Stimulated activated CD8-positive, alpha-beta memory T cell treated with anti-CD3 and anti-CD28 coated beads, Interleukin-12 subunit alpha, Interleukin-12 subunit beta, amount 100 ng/mL, for 24 hours (primary cell): Measurements from ENCODE around the gene S1PR1.
"Not testable (repeated sequence)": the region's sequence is repeated elsewhere in the genome, so short reads cannot be mapped to it uniquely, and the experiment has no call there.

Experiments used
- DNase-seq: peaks from one replicate; pipeline ENCODE4 v3.0.0-alpha.2; 2020; ENCODE audit errors: extremely low read depth

The S1PR1 gene

DNA sequence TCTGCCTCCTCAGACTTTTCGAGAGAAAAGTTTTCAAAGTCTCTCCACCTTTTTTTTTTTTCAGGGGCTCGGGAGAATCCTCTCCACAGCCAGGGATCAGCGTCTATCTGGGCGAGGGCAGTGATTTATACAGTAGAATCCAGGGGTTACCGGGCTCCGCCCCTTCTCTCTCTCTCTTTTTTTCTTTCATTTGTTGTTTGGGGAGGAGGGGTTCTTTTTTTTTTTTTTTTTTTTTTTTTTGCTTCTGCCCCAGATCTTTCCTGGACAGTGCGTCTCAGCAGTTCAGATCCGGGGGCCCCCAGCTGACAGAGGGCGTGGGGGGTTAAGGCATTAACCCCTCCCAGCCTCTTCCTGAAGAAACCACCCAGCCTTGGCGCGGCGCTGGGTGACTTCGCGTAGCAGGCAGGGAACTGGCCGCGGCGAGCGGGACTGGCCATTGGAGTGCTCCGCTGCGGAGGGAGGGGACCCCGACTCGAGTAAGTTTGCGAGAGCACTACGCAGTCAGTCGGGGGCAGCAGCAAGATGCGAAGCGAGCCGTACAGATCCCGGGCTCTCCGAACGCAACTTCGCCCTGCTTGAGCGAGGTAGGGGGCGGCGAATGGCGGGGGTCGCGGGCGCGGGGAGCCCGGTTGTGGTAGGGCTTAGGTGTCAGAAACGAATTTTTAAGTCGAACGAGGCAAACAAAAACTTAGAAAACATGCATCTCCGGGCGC, at the start of gene S1PR1:
Gene S1PR1 (plus strand): TSS at position 504 of the 713 bp plus-strand sequence. CDS start 1,966 bp downstream, outside the sequence.
- DNase-seq = no peak

DNA sequence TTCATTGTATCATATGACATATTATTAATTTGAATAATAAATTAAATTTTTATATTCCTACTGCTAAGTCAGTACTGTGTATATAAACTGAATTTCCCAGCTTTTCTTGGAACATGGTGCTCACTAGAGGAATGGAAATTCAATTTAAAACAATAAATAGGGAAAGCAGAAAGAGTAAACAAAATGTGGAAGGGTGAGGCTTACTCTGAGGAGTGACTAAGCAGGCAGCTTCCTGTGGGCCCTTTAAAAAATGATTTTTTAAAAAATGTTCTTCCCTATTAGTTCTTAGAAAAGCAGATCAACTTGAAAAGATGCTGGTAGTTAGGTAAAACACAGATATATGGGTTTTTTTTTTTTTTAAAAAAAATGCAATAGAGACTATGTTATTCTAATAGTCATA, 49.5 kb upstream of the S1PR1 start:
- DNase-seq = no peak

DNA sequence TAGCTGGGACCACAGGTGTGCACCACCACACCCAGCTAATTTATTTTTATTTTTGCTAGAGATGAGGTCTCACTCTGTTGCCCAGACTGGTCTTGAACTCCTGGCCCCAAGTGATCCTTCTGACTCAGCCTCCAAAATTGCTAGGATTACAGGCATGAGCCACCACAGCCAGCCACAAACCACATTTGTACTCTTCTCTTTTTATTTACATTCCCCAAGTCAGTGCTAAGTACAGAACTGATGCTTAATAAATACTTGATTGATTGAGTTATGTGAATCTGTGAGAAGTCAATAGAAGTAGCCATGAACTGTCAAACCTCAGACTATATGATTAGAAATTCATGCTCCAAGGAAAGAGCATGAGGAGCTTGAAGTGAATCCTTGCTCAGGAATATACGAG, 48.5 kb upstream of the S1PR1 start:
- no peak for DNase-seq

DNA sequence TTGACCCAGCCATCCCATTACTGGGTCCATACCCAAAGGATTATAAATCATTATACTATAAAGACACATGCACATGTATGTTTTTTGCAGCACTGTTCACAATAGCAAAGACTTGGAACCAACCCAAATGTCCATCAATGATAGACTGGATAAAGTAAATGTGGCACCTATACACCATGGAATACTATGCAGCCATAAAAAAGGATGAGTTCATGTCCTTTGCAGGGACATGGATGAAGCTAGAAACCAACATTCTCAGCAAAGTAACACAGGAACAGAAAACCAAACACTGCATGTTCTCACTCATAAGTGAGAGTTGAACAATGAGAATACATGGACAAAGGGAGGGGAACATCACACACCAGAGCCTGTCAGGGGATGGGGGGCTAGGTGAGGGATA, 47.9 kb upstream of the S1PR1 start:
- DNase-seq = not testable (repeated sequence)

DNA sequence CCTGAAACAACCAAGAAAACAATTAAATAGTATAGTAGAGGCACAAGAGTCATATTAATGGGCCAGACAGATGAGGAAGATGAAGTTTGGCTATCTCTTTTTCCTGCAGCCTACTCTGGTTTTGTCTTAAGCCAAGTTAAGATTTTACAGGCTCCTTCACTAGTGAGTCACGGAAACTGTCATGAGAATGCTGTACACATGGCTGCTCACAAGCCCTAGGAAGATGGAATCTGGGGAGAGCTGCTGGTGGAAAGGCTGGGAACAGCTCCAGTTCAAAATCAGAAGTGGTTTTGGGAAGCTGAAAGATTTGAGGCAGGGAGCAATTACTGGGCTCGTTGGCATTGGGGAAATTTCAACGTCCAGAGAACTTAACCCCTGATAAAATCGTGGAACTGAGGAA, 46.4 kb upstream of the S1PR1 start:
- DNase-seq = no peak

DNA sequence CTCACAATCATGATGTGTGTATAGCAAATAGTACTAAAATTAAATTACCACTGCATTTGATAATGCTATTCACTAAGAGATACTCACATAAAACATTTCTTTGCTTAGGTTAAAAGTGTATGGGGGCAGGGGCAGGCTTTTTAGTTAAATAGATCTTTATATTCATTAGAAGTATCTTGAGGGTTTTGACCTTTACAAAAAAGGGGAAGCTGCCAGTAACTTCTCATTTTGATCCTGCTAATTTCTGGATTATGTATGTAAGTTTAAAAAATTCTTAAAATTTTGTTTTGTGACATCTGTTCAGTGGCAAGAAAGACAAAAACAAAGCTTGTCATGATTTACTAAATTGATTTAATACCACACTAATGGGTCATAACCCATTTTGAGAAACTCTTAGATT, 45.8 kb upstream of the S1PR1 start:
- no peak for DNase-seq

DNA sequence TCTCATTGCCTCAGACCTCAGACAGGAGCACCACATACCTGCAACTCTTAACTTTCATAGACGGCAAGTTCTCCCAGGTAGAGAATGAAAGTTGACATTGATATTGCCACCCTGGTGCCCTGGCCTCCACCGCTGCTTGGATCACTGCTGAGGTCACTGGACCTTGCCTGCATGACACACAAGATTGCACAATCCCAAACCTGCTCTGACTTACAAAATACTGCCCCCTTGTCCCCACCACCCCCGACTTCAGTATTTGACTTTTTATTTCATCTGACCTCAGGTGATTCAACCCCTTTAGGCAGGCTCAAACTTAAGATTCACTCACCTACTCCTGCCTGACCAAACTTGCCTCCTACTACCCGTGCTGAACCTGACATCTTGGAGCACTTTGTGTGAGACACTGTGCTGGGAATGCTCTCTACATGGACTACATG, 43.1 kb upstream of the S1PR1 start:
- DNase-seq = no peak

DNA sequence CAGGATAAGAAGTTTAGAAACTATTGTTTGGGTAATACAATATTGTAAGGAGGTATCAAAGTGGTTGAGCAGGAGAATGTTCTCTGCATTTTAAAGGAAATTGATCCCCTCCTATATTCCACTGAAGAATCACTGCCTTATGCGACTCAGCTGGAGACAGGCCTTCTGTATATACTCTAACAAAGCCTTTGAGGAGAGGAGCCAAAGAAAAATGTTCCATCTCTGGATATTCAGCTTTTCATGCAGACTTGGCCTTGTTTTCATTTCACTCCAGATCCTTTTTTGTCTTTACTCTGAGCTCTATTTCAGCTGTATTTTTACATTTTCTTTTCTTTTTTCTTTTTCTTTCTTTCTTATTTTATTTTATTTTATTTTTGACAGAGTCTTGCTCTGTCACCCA, 42.1 kb upstream of the S1PR1 start:
- DNase-seq = no peak

DNA sequence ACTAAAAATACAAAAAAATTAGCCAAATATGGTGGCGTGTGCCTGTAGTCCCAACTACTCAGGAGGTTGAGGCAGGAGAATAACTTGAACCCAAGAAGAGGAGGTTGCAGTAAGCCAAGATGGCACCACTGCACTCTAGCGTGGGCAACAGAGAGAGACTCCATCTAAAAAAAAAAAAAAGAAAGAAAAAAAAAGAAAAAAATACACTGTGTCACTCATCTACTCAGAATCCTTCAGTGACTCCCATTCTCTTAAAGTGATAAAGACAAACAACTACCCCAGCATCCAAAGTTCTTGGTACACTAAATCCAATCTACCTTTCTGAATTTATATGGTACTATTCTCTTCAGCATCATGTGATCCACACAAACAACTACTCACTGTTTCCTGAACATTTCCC, 40.2 kb upstream of the S1PR1 start:
- no peak for DNase-seq

DNA sequence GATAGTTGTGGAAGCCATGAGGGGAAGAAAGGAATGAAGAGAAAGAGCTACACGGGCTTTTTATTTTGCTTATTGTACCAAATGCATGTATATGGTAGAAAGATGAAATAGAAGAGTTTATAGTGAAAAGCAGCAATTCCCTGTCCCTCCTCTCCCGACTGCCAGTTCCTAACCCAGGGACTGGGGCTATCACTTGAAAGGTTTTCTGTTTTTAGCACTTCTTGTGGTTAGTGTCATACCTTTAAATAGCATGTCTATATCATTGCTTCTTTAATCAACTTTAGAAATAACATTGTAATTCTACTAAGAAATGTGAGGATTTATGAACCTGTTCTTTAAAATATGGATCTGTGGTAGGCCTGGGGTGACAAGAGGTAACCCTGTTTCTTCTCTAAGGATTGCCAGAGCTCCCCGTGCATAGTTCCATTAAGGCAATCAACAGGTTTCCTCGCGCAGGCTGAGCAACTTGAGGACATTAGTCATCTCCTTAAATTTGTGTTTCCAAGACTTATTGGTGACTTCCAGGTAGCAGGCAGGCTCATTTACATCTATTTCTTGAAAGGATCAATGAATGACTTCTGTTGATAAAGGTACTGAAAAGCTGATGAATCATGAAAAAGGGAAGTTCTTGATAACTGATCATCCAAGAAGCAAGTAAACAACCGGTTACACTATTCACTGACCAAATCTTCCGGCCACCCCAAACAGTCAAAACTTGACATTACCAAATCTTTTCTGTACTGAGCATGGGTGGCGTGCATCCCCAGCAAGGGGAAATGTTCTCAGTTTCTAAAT, 37.8 kb upstream of the S1PR1 start:
- no peak for DNase-seq

DNA sequence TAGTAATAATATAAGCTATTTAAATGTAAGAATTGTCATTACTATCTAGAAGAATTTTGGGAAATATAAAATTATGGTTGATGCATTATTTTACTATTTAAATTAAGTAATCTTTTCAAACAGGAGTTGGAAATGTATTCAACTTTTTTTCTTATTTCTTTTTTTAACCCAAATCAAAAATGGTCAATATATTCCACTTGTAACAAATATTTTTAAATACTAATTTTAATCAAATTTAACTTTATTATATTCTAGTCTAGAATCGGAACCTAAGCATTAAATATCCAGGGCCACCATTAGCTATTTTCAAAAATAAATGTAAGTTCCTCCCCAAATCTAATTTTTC, 37.2 kb upstream of the S1PR1 start:
- DNase-seq = no peak

DNA sequence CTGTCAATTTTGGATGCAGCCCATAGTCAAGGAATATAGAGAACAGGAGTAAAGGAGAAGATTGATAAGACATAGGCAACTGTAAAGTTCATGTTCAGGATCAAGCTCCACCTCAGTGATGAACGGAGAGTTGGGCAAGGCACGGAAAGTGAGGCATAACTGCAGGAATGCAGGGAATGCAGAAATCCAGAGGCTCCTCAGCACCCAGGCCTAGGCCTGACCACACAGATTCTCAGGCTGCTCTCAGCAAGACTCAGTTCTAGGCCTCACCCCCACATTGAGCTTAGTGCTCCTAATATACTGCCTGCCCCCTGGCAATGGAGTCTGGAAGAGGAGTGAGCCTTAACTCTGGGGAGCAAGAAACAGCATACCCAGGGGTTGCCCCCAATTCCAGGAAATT, 36.3 kb upstream of the S1PR1 start:
- no peak for DNase-seq

DNA sequence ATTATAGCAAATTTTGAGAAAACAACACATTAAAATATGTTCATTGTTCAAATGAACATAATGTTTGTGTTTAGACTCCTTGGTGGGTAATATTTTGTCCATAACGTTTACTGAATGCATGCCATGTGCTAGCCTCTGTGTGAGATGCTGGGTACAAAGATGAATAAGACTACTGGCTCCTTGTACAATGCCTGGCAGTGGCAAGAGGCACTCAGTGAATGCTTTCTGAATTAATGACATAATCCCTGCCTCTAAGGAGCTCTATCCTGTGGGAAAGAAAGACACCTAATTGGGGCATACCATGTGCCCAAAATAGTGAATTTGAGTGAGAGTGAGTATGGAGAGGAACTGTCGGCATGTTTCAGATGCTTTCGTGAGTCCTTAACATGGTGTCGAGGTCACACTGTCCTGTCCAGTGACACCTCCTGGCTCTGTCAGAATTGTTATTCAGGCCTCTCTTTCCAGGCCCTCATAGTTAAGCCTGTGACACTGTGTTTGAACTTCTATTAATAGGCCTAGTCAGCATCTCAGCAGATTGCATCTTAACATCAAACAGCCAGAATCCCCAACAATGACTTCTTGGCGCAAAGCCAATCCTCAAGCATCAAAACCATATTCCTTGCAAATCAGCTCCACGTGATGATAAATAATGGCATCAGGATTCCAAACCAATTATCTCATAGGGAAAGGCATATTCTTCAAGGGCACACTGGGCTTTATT, 32.8 kb upstream of the S1PR1 start:
- no peak for DNase-seq

DNA sequence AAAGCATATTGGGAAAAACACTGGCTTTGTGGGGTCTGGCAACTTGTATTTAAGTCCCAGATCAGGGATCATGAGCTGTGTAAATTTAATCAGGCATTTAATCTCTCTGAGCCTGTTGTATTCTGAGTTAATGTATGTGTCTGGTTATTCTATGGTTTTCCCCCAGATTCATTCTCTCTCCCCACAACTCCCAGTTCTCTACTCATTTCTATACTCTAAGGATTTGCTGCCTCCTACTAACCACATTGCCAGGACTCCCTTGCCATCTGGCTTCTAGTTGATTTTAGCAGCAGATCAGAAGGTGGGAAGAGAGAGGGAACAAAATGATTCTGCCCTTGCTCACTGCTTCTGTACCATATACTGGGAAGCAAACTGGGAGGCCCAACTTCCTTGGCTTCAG, 31.4 kb upstream of the S1PR1 start:
- DNase-seq = no peak

DNA sequence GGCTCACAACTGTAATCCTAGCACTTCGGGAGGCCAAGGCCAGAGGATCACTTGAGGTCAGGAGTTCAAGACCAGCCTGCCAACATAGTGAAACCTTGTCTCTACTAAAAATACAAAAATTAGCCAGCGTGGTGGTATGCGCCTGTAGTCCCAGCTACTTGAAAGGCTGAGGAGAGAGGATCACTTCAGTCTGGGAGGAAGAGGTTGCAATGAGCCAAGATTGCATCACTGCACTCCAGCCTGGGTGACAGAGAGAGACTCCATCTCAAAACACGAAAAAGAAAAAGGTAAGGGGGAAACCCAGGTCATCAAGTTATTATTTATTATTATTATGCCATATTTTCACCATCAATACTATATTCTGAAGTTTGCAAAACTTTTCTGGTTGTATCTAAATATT, 30.7 kb upstream of the S1PR1 start:
- not testable (repeated sequence) for DNase-seq

DNA sequence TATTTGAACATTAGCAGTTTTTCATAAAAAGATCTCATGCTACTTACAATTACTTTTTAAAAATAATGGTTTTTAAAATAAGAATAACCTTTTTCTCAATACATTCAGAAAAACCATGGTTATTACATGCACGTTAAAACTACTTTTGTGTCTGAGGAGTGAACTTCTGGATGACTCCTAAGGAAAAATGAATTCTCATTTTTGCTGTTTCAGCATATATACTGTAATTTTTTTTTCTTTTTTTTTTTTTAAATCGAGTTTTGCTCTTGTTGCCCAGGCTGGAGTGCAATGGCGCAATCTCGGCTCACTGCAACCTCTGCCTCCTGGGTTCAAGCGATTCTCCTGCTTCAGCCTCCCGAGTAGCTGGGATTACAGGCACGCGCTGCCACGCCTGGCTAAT, 29.5 kb upstream of the S1PR1 start:
- DNase-seq = not testable (repeated sequence)

DNA sequence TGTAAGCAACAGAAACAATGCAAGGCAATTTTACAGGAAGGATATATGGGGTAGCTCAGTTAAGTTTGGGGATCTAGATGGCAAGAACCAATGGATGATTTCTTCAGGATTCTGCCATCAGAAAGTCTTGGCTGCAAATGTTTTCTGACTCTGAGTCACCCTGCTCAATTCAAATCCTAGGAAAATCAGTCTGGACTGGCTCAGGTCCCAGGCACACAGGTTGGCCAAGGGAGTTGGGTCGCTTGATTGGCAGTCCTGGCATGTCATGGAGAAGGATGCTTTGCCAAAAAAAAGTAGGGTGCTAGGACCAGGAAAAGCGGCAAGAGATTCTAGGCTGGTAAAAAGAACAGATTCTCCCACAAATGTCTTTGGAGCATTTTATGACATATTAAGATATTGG, 28.9 kb upstream of the S1PR1 start:
- no peak for DNase-seq

DNA sequence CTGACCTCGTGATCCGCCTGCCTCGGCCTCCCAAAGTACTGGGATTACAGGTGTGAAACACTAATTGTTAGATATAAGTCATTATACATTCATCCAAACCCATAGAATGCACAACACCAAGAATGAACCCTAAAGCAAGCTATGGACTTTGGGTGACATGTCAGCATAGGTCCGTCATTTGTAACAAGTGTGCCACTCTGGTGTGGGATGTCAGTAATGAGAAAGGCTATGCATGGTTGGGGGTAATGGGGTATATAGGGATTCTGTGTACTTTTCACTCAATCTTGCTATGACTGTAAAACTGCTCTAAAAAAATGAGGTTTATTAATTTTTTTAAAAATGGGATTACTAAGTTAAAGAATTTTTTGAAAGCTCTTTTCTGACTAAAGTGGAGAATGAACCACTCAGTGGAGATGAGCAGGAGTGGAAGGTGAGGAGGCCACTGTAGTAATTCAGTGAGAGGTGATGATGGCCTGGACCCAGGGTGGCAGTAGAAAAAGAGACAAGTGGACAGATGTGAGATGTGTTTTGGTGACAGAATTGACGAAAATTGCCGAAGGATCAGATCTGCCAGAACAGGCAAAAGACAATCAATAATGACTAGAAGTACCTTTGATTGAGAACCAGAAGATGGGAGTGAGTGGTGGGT, 21.3 kb upstream of the S1PR1 start:
- no peak for DNase-seq

DNA sequence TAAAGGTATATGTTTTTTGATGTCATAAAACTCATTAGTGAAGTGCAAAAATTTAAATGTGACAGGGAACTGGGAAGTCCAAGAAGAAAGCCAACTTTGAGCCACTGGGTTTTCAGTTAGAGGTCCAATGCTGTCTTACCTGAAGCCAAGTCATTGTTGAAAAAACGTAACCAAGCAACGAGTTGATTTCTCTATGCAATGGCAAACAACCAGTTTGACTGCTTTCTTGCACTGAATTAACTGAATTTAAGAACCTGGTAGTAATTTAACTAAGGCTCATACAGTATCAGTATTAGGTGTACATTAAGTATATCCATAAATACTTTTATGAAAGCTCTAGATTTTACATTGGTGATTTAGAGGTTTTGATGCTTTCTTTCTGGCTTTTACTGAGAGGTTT, 20.2 kb upstream of the S1PR1 start:
- DNase-seq = no peak

DNA sequence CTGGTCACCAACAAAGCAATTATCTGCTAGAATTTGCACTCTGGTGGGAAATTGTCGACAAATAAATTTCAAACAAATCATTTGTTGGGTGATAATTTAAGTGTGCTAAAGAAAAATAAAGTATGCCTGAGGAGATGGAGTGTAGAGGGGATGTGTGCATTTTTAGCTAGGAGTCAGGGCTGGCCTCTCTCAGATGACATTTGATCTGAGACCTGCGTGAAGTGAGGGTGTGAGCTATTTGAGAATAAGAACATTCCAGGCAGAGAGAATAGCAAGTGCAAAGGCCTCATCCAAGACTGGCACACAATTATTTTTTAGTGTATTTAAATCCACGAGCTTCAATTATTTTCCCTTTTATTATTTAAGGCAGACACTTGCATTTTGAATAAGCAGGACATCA, 19.7 kb upstream of the S1PR1 start:
- no peak for DNase-seq

DNA sequence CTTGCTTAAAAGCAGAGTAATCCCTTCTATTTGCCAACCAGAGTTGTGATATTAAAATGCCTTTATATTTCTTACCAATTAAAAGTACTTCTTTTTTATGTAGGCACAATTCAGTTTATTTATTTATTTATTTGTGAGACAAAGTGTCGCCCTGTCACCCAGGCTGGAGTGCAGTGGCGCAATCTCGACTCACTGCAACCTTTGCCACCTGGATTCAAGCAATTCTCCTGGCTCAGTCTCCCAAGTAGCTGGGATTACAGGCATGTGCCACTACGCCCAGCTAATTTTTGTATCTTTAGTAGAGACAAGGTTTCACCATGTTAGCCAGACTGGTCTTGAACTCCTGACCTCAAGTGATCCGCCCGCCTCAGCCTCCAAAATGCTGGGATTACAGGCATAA, 17.9 kb upstream of the S1PR1 start:
- not testable (repeated sequence) for DNase-seq
